ENCODE data around the gene LRP1.

LRP1 gene

GRCh38 chr12:57211791-57212700 lies 83.8 kb downstream of the LRP1 start:
- DNase-seq (ENCODE audit: low read depth in 2 of 2), result no peak

- no peak for DNase-seq (ENCODE audit: low read depth in 2 of 2)
Observed at GRCh38 chr12:57212701-57213057, 84.4 kb downstream of the LRP1 start.

- DNase-seq (ENCODE audit: low read depth in 2 of 2), result peak; percentile 70 to 78
Observed at GRCh38 chr12:57213058-57213715, 84.9 kb downstream of the LRP1 start.

DNA sequence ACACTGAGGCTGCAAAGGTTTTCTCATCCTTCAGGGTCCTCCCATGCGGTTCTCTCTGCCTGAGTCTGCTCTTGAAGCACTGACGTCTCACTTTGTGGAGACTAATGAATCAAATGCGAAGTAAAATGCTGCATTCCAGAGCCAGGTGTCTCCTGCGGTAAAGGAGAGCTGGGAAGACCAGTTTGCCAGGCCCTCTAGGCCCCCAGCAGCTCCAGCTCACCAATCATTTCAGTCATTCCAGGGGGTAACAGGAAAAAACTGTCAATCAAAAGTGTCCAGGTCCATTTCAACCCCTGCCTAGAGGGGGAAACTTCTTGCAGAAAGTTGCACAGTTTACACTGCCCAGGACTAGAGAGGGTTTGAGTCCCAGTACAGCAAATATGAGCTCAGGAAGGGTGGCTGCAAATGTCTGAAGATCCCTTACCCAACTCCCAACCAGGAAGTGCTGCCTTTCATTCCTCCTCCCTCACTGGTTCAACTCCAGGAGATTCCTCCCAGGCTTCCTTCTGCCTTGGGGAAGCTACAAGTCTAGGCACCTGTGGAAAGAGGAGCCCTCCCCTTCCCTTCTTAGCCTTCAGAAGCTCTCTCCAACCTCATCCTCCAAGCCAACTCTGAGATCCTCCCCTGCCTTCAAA lies 85.6 kb downstream of the LRP1 start:
- DNase-seq (ENCODE audit: low read depth in 2 of 2), result no peak

DNA sequence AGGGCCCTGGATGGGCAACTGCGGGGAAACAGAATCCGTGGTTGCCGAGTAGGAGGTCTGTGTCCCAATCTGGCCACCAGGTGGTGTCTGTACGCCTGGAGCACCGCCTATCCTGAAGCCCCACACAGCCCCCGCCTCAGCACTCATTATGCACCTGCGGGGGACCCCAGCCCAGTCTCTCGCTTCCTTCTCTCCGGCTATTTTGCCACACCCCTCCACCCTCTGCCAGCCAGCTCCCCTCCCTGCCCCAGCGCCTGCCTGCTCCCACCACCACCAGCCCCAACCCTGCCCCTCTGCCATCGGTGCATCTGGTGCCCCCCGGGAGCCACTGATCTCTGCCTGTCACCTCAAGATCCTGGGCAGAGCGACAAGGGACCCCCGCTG lies 86.1 kb downstream of the LRP1 start:
- DNase-seq (ENCODE audit: low read depth in 2 of 2), result peak in 1 of 2 donors; percentile 64

- DNase-seq (ENCODE audit: low read depth in 2 of 2), result no peak
Observed at GRCh38 chr12:57215065-57215464, 86.8 kb downstream of the LRP1 start.

DNA sequence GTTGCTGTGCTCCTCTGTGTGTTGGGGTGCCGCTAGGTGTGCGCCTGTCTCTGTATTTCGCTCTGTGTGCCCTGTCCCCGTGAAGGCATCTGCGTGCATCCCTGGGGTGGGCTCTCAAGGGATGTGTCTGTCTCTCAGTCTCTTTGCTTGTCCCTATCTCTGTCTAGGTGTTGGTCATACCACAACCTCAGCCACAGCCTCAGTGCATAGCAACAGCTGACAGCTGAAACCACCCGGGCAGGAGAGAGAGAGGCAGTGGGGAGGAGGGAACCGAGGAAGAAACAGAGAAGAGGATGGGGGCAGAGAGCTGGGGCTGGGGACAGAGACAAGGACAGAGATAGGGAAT lies 87.4 kb downstream of the LRP1 start:
- no peak for DNase-seq (ENCODE audit: low read depth in 2 of 2)

GRCh38 chr12:57216014-57216911 lies 88.0 kb downstream of the LRP1 start, which contains the start of gene NXPH4:
NXPH4 (plus strand) TSS chr12:57216794; CDS start chr12:57216970, 176 bp downstream.
- DNase-seq (ENCODE audit: low read depth in 2 of 2), result no peak

DNA sequence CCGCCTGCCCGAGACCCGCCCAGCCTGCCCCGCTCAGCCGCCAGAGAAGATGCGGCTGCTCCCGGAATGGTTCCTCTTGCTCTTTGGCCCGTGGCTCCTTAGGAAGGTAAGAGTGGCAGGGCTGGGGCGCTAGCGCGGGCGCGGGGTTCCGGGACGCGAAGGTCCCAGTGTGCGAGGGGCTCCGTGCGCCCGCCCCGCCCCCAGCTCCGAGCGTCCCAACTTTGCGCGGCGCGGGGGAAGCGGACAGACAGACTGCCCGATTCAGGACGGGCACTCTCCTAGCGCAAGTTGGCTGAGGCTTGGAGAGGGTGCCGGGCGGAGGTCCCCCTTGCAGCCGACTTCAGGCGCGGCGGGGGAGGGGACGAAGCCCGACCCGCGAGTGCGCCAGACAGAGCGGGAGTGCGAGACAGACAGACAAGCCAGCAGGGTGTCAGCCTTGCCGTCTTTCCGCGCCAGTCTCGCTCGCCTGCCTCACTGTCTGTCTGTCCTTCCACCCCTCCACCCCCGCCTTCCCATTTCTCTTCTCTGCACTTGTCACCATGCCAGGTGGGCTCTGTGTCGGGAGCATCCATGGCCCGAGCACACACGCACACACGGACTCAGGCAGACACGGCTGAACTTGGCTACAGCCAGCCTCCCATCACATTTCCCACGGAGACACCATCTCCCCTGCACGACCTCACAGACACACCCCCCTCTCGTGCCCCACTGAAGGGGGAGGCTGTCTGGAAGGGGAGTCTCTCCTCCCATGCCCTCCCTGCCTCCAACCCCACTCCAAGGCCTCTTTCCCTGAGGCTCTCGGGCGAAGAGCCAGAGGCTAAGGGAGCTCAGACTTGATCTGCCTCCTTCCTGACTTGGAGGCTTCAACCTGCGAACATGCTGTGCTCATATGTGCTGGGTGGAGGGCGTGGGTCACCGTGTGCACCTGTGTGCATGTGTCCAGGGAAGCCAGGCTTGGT lies 88.9 kb downstream of the LRP1 start:
- no peak for DNase-seq (ENCODE audit: low read depth in 2 of 2)

GRCh38 chr12:57218030-57218853 lies 90.0 kb downstream of the LRP1 start:
- DNase-seq (ENCODE audit: low read depth in 2 of 2), result no peak

DNA sequence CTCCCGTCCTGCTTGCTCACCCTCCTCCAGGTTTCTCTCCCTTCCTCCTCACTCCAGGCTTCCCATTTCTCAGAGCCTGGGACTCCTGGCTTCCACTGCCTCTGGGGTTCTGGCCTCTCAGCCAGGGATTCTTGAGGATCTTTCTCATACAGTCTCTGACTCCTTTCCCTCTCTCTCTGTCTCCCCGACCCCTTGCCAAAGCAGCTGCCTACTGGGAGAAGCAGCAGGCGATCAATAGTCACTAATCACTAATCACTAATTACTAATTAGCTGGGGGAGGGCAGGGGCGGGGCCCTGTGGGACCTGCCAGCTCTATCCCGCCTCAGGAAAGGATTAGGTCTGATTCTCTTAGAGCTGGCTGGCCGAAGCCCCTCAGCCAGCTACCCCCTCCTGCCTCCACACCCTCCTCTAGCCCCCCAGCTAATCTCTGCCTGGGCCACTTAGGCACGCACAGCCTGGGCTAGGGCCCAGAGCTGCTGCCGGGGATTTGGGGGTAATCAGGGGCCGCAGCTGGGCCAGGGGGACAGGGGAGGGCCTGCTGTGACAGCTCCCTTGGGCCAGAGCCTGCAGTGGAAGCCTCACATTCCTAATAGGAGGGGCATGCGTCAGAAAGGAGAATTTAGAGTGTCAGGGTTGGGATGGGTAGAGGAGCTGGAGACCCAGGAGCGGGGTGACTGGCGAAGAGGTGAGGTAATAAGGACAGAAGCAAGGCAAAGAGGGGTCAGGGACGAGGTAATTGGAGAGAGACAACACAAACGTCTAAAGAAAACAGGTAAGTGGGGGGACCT lies 91.1 kb downstream of the LRP1 start:
- DNase-seq (ENCODE audit: low read depth in 2 of 2), result no peak

DNA sequence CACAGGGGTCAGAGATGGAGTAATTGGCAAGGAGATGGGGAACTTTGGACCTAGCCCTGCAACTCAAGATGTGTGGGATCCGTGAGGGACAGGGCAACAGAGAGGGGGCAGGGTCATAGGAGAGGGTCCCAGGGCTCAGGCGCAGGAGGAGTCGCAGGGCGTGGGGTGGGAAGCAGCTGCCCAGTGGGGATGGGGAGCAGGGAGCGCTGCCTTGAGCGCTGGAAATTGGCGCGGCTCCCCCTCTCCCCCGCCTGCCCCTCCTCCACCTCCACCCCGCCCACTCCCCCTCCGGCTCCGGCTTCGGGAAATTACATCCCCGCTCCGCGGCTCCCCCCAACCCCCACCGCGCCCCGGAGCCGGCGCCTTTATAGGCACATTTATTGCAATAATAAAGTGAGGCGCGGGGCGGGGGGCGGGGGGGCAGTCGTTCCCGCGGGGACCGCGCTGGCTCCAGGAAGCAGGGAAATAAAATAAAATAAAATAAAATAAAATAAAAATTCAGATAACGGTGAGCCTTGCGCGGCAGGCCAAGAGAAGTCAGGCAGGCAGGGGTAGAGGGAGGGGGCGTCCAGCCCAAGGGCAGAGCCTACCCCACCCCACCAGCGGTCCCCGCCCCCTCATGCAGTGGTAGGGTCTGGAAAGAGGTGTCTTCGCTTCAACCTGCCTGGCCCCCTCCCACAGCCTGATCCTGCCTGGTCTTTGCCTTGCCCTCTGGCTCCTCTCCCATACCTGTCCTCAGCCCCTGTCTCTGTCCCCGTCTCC lies 91.9 kb downstream of the LRP1 start:
- no peak for DNase-seq (ENCODE audit: low read depth in 2 of 2)

GRCh38 chr12:57220770-57221168 lies 92.5 kb downstream of the LRP1 start:
- no peak for DNase-seq (ENCODE audit: low read depth in 2 of 2)

DNA sequence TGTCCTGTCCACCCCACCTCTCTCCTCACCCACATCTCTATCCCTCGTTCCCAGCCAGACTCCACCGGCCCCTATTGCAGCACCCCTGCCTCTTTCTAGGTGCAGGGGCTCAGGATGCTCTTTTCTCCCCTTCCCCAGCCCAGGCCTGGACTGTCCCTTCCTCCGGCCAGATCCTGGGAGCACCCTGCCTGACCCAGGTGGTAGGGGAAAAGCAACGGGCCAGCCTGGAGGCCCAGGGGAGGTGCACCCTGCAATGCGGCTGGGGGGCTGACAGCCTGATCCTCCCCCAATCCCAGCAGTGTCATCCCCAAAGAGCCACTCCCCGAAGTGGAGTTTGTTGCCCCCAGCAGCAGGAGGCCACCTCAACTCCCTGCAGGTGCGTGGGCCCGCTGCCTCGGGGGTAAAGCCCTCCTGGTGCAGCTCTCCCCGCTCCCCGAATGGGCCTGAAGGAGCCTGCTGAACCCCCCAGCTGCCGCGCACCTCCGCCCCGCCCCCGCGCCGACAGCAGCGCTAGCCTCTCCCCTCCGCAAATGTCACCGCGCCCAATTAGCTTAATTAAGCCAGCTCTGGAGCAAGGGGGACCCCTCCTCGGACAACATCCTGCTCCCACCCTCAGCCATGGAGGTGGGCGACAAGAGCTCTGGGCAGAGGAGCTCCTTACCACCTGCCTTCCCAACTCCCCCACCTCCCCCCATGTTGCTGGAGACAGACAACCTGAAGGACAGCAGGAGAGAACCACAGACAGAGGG lies 93.1 kb downstream of the LRP1 start:
- DNase-seq (ENCODE audit: low read depth in 2 of 2), result no peak

GRCh38 chr12:57222286-57223190 lies 94.3 kb downstream of the LRP1 start:
- DNase-seq (ENCODE audit: low read depth in 2 of 2), result no peak
